Fibroblast of pulmonary artery (primary cell): ENCODE measurements around the gene SLCO2B1.

Source experiments
- DNase-seq: peaks from one replicate; pipeline ENCODE4 v3.0.0-alpha.2; 2010; ENCODE audit warnings: low read depth
- H3K4me3 ChIP-seq: replicated peaks from 2 replicates; pipeline ENCODE4 v1.5.1; 2011; ENCODE audit warnings: low read depth, mild to moderate bottlenecking, control low read depth, low read length, moderate library complexity
- CTCF ChIP-seq: IDR thresholded peaks from 2 replicates; pipeline ENCODE4 v1.5.1; 2011; ENCODE audit warnings: mild to moderate bottlenecking, control low read depth, low read length, inconsistent platforms; ENCODE audit errors: missing control alignments

SLCO2B1 gene

DNA sequence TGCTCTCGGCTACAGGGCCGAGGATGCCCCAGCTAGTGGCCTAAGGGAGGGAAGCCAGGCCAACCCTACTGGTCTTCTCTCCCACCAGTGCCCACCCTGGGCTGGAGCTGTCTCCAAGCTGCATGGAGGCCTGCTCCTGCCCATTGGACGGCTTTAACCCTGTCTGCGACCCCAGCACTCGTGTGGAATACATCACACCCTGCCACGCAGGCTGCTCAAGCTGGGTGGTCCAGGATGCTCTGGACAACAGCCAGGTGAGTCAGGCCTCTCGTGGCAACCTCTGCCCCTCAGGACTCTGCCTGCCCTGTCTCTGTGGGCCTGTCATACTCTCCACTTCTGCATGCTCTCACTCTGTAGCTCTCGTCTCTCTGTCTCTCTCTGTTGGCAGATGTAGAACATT is 45.5 kb downstream of the SLCO2B1 start:
- no peak overlapping the region for H3K4me3 ChIP-seq
- DNase-seq = peak; percentile 23
- no peak for TF ChIP-seq CTCF

GRCh38 chr11:75197512-75198277 is 46.8 kb downstream of the SLCO2B1 start:
- DNase-seq = no peak
- no peak for TF ChIP-seq CTCF
- no peak overlapping the region for H3K4me3 ChIP-seq

DNA sequence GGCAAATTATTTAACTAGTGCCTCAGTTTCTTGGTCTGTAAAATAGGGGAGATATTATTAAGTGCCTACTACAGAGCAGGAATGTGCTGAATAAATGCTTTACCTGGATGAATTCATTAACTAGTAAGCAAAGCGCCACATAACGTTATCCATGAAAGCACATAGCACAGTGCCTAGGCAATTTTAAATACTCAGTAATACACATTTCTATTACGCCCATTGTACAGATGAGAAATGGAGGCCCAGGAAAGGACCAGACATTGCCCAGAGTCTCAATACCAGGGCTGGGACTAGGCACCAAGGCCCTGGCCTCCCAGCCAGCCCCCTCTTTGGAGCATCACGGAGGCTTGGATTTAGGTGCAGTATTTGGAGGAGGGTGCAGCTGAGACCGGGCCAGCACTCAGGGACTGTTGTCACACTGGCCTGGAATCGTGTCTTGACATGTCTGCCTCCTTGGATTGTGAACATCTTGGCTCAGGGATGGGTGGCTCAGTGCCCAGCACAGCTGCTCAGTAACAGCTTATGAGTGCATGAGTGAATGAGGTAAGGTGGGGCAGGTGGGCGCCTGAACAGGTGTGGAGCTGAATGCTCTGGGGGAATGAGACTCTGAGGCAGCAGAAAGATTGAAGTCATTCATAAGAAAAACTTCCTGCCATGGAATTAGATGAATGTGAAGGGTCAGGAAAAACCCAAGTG is 47.5 kb downstream of the SLCO2B1 start:
- no peak overlapping the region for H3K4me3 ChIP-seq
- DNase-seq = no peak
- no peak for TF ChIP-seq CTCF

DNA sequence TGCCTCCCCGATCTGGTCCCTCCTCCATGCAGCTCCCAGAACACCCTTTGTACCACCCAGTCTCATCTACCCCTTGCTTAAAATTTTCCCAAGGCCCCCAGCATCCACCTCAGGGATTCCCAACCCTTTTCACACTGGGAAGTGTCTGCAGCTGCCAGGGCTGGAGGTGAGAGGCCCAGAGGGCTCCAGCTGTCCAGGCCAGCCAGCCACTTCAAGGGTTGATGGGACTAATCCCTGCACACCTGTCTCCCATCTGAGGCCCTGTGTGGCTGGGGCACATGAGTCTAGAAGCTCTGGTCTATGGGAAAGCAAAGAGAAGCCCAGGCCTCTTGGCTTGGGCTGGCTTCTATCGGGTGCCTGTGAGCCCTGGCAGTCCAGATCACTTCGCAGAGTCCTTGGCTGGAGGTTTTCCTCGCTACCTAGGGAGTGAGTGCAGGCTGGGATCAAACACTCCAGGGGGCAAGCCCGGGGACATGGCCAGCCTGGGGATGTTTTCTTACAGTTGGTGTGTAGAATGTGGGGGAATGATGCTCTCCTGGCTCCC is 48.6 kb downstream of the SLCO2B1 start:
- no peak for DNase-seq
- no peak for TF ChIP-seq CTCF
- no peak overlapping the region for H3K4me3 ChIP-seq

- TF ChIP-seq CTCF = no peak
- DNase-seq = peak; percentile 7
- H3K4me3 ChIP-seq = no peak overlapping the region
Measured at GRCh38 chr11:75200051-75200450, 49.1 kb downstream of the SLCO2B1 start.

DNA sequence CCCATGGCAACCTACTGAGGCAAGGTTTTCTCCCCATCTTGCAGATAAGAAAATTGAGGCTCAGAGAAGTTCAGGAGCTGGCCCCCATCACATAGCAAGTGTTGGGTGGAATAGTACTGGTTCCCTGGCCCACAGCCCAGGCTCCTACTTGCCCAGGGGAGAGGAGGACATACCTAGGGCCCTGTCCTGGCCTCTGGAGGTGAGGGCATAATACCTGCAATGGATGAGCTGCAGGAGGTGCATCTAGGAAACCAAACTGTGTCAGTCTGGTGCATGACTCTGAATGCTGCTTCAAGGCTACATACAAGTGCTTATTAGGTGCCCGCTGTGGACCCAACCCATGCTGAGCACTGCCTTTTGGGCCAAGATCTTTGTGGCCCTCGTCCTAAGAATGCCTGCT is 49.6 kb downstream of the SLCO2B1 start:
- DNase-seq = no peak
- TF ChIP-seq CTCF = no peak
- no peak overlapping the region for H3K4me3 ChIP-seq
